ENCODE data around the gene PCGF1.

Gene PCGF1

GRCh38 chr2:74481961-74482800, 25.3 kb downstream of the PCGF1 start:
- peak; percentile 67 for DNase-seq (ENCODE audit: extremely low spot score)
- ChIA-PET CTCF (interaction anchor here (0.9 to 5.3 kb wide), 34 partner anchors 8 to 147 kb away, joined by 3 to 106 read pairs (median 5); partner anchors contain the start of genes AUP1, HTRA2, INO80B and LBX2), POLR2A (interaction anchor here (0.6 to 1.9 kb wide), 5 partner anchors 10 to 304 kb away, joined by 3 to 4 read pairs (median 4); partner anchors contain the start of genes INO80B and MRPL53)
- no peak for TF ChIP-seq CTCF (IDR thresholded peaks at IDR 0.05; ENCODE audit: control extremely low read depth, extremely low read depth, low read depth, missing control alignments)

- ChIA-PET POLR2A (interaction anchor here (0.6 to 1.2 kb wide), 5 partner anchors 14 to 658 kb away, joined by 3 to 4 read pairs (median 3); no protein-coding TSS in a partner anchor), CTCF (interaction anchor here (0.8 to 5.3 kb wide), 16 partner anchors 8 to 232 kb away, joined by 3 to 106 read pairs (median 8); partner anchors contain the start of genes MOGS, MRPL53, PCGF1 and WBP1)
- no peak for TF ChIP-seq CTCF (IDR thresholded peaks at IDR 0.05; ENCODE audit: control extremely low read depth, extremely low read depth, low read depth, missing control alignments)
- DNase-seq (ENCODE audit: extremely low spot score), result no peak
Observed at GRCh38 chr2:74481431-74481830, 26.1 kb downstream of the PCGF1 start.

GRCh38 chr2:74474899-74475298, 32.6 kb downstream of the PCGF1 start:
- peak; percentile 43 for TF ChIP-seq CTCF (IDR thresholded peaks at IDR 0.05; ENCODE audit: control extremely low read depth, extremely low read depth, low read depth, missing control alignments)
- no peak for DNase-seq (ENCODE audit: extremely low spot score)
- ChIA-PET POLR2A (interaction anchor here (1.0 kb wide), 1 partner anchor 17 kb away, joined by 4 read pairs; the partner anchor contains the start of gene WBP1), CTCF (interaction anchor here (1.1 to 4.1 kb wide), 18 partner anchors 8 to 652 kb away, joined by 3 to 27 read pairs (median 5); partner anchors contain the start of genes CCDC142, INO80B, MOGS and TTC31)

GRCh38 chr2:74474481-74474880, 33.0 kb downstream of the PCGF1 start:
- POLR2A ChIA-PET, result interaction anchor here (0.7 to 0.8 kb wide), 2 partner anchors 16 to 19 kb away, joined by 3 to 4 read pairs; partner anchors contain the start of gene WBP1
- DNase-seq (ENCODE audit: extremely low spot score), result no peak
- no peak for TF ChIP-seq CTCF (IDR thresholded peaks at IDR 0.05; ENCODE audit: control extremely low read depth, extremely low read depth, low read depth, missing control alignments)
- CTCF ChIA-PET, result interaction anchor here (1.1 to 4.1 kb wide), 15 partner anchors 9 to 652 kb away, joined by 3 to 27 read pairs (median 5); partner anchors contain the start of genes CCDC142, INO80B, MOGS and TTC31

- no peak for DNase-seq (ENCODE audit: extremely low spot score)
- no peak for TF ChIP-seq CTCF (IDR thresholded peaks at IDR 0.05; ENCODE audit: control extremely low read depth, extremely low read depth, low read depth, missing control alignments)
- POLR2A ChIA-PET, result interaction anchor here (0.8 to 2.3 kb wide), 2 partner anchors 15 to 66 kb away, joined by 3 to 8 read pairs; partner anchors contain the start of gene WBP1
- CTCF ChIA-PET, result interaction anchor here (1.0 to 4.1 kb wide), 6 partner anchors 9 to 114 kb away, joined by 3 to 27 read pairs (median 14); partner anchors contain the start of genes CCDC142, INO80B, TTC31 and WBP1
Observed at GRCh38 chr2:74472945-74473258, 34.6 kb downstream of the PCGF1 start.

All from GM10248 (cell line).